ENCODE data around the gene LARGE1.

GRCh38 chr22:33578752-33579151, 341.5 kb downstream of the LARGE1 start:
- no peak for TF ChIP-seq EZH2phosphoT487 (IDR thresholded peaks at IDR 0.05; ENCODE audit: borderline replicate concordance, low read length)
- no peak for TF ChIP-seq EZH2 (IDR thresholded peaks at IDR 0.05; ENCODE audit: low read length, unreplicated experiment)
- TF ChIP-seq, protein P1, sequence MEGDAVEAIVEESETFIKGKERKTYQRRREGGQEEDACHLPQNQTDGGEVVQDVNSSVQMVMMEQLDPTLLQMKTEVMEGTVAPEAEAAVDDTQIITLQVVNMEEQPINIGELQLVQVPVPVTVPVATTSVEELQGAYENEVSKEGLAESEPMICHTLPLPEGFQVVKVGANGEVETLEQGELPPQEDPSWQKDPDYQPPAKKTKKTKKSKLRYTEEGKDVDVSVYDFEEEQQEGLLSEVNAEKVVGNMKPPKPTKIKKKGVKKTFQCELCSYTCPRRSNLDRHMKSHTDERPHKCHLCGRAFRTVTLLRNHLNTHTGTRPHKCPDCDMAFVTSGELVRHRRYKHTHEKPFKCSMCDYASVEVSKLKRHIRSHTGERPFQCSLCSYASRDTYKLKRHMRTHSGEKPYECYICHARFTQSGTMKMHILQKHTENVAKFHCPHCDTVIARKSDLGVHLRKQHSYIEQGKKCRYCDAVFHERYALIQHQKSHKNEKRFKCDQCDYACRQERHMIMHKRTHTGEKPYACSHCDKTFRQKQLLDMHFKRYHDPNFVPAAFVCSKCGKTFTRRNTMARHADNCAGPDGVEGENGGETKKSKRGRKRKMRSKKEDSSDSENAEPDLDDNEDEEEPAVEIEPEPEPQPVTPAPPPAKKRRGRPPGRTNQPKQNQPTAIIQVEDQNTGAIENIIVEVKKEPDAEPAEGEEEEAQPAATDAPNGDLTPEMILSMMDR (conservative IDR thresholded peaks at IDR 0.05; ENCODE audit: low read depth, low read length) = no peak
